SK-N-SH (cell line): ENCODE data around the gene RRP1B. TPM values are rescaled to one million over a fixed set of nuclear protein-coding genes. Genes with fewer than 3 reads are reported as not detected.
A peak's percentile ranks its signal among the peaks of the same experiment; 100 is the strongest.

Experiments used
- CTCF ChIA-PET: fragments of 300-600, 350-600 bp; formaldehyde crosslinking; extraction: SDS; loops from one replicate; lab custom pipeline; 2021; lab: Yijun Ruan, JAX
- POLR2A ChIA-PET: fragments of 350-600 bp; sonication (Branson Sonifier 250); formaldehyde crosslinking; extraction: SDS; loops from one replicate; lab custom pipeline; 2020; ENCODE audit warnings: antibody characterized with exemption, inconsistent platforms; lab: Yijun Ruan, JAX
- DNase-seq: peaks from one replicate; pipeline ENCODE4 v3.0.0; 2012
- H2AFZ ChIP-seq: fragments of 200-600 bp; sonication (generic); 2 replicates; pipeline ENCODE4 v1.8.1; 2016; ENCODE audit warnings: antibody characterized with exemption, mild to moderate bottlenecking, low read depth
- H3F3A ChIP-seq: fragments of 200-600 bp; sonication (generic); replicated peaks from 2 replicates; pipeline ENCODE3; 2016; ENCODE audit warnings: antibody characterized with exemption, mild to moderate bottlenecking; ENCODE audit not compliant: insufficient read depth
- H3K27ac ChIP-seq, 2 experiments: fragments of 200-500 bp in 1 of 2; fragments of 200-600 bp in 1 of 2; sonication (Bioruptor generic) in 1 of 2; sonication (generic), shearing (Covaris generic) in 1 of 2; 2 replicates each; pipeline versions ENCODE4 v1.5.1 to v1.6.1; 2014 to 2016; ENCODE audit warnings: low read depth in 2 of 2, inconsistent platforms in 1 of 2, low read length in 1 of 2, mild to moderate bottlenecking in 1 of 2, mixed read lengths in 1 of 2
- H3K27me3 ChIP-seq: fragments of 200-600 bp; sonication (generic), shearing (Covaris generic); 2 replicates; pipeline ENCODE4 v1.6.1; 2016; ENCODE audit warnings: mixed run types; ENCODE audit not compliant: insufficient read depth
- H3K36me3 ChIP-seq, 2 experiments: fragments of 200-500 bp in 1 of 2; fragments of 200-600 bp in 1 of 2; sonication (Bioruptor generic) in 1 of 2; sonication (generic) in 1 of 2; replicated peaks in 1 of 2; 2 replicates each; pipeline versions ENCODE3 to v1.5.1; 2014 to 2016; ENCODE audit warnings: low read length in 1 of 2, mild to moderate bottlenecking in 1 of 2; ENCODE audit not compliant: insufficient read depth in 2 of 2, control insufficient read depth in 1 of 2
- H3K4me1 ChIP-seq, 2 experiments: fragments of 200-500 bp in 1 of 2; fragments of 200-600 bp in 1 of 2; sonication (Bioruptor generic) in 1 of 2; sonication (generic), shearing (Covaris generic) in 1 of 2; 2 replicates each; pipeline versions ENCODE4 v1.5.1 to v1.6.1; 2014 to 2016; ENCODE audit warnings: low read depth in 1 of 2, low read length in 1 of 2, mixed run types in 1 of 2; ENCODE audit not compliant: insufficient read depth in 2 of 2, control insufficient read depth in 1 of 2
- H3K4me2 ChIP-seq: fragments of 200-600 bp; sonication (generic), shearing (Covaris generic); 2 replicates; pipeline ENCODE4 v1.6.1; 2017; ENCODE audit warnings: mixed run types
- H3K4me3 ChIP-seq, 2 experiments: fragments of 200-500 bp in 1 of 2; fragments of 200-600 bp in 1 of 2; sonication (Bioruptor generic) in 1 of 2; sonication (generic), shearing (Covaris generic) in 1 of 2; 2 replicates each; pipeline versions ENCODE4 v1.5.1 to v1.8.1; 2014 to 2016; ENCODE audit warnings: low read depth in 2 of 2, inconsistent platforms in 1 of 2, low read length in 1 of 2, mild to moderate bottlenecking in 1 of 2, mixed read lengths in 1 of 2, moderate library complexity in 1 of 2
- H3K79me2 ChIP-seq: fragments of 200-600 bp; sonication (generic); 2 replicates; pipeline ENCODE4 v1.8.1; 2017; ENCODE audit warnings: mild to moderate bottlenecking; ENCODE audit not compliant: insufficient read depth
- H3K9ac ChIP-seq: fragments of 200-600 bp; sonication (generic); 2 replicates; pipeline ENCODE4 v1.6.1; 2017; ENCODE audit warnings: mixed run types
- H3K9me2 ChIP-seq: fragments of 200-600 bp; sonication (generic); 2 replicates; pipeline ENCODE4 v1.6.1; 2017; ENCODE audit warnings: mixed run types
- H3K9me3 ChIP-seq: fragments of 200-600 bp; sonication (generic); 2 replicates; pipeline ENCODE4 v1.6.1; 2017; ENCODE audit warnings: mixed run types, mild to moderate bottlenecking, moderate library complexity
- H4K20me1 ChIP-seq: fragments of 200-600 bp; sonication (generic); 2 replicates; pipeline ENCODE4 v1.6.1; 2017; ENCODE audit warnings: mild to moderate bottlenecking, mixed run types; ENCODE audit not compliant: insufficient read depth
- FOSL2 ChIP-seq: IDR thresholded peaks from 2 replicates; pipeline ENCODE4 v1.4.0; 2012; ENCODE audit warnings: low read depth, mild to moderate bottlenecking, moderate library complexity, borderline replicate concordance
- FOXJ3 ChIP-seq: sonication (generic); formaldehyde crosslinking; IDR thresholded peaks from 2 replicates; pipeline ENCODE4 v1.5.1; 2020; ENCODE audit warnings: mild to moderate bottlenecking, missing genetic modification reagents
- FOXM1 ChIP-seq: IDR thresholded peaks from 2 replicates; pipeline ENCODE4 v1.4.0; 2012; ENCODE audit warnings: low read depth, mild to moderate bottlenecking
- GATA2 ChIP-seq: sonication (generic); formaldehyde crosslinking; IDR thresholded peaks from 2 replicates; pipeline ENCODE4 v1.5.0; 2020; ENCODE audit warnings: mild to moderate bottlenecking, missing genetic modification reagents
- JUND ChIP-seq: IDR thresholded peaks from 2 replicates; pipeline ENCODE4 v1.4.0; 2012
- MAX ChIP-seq: IDR thresholded peaks from 2 replicates; pipeline ENCODE4 v1.4.0; 2012; ENCODE audit warnings: low read depth
- MXI1 ChIP-seq: IDR thresholded peaks from 2 replicates; pipeline ENCODE4 v1.6.1; 2012; ENCODE audit warnings: mild to moderate bottlenecking, low read depth, low read length, improper control_type of control experiment
- PBX3 ChIP-seq: IDR thresholded peaks from 2 replicates; pipeline ENCODE4; 2012
- POLR2AphosphoS5 ChIP-seq: IDR thresholded peaks from 2 replicates; pipeline ENCODE4 v1.6.1; 2012; ENCODE audit warnings: low read depth, low read length
- RCOR1 ChIP-seq: fragments of 150-350 bp; IDR thresholded peaks from 2 replicates; pipeline ENCODE4 v1.6.1; 2017; ENCODE audit warnings: antibody characterized with exemption, low read length
- REST ChIP-seq: IDR thresholded peaks from 2 replicates; pipeline ENCODE4 v1.6.1; 2012; ENCODE audit warnings: mild to moderate bottlenecking, low read depth, low read length, moderate library complexity
- RXRA ChIP-seq: IDR thresholded peaks from 2 replicates; pipeline ENCODE4 v1.4.0; 2012; ENCODE audit warnings: low read depth, mild to moderate bottlenecking, borderline replicate concordance
- SIN3A ChIP-seq: IDR thresholded peaks from 2 replicates; pipeline ENCODE4 v1.6.1; 2012; ENCODE audit warnings: low read depth, mild to moderate bottlenecking, low read length, moderate library complexity, borderline replicate concordance
- TAF1 ChIP-seq: IDR thresholded peaks from 2 replicates; pipeline ENCODE4 v1.6.1; 2012; ENCODE audit warnings: low read depth, mild to moderate bottlenecking, low read length, moderate library complexity, borderline replicate concordance
- USF1 ChIP-seq: IDR thresholded peaks from 2 replicates; pipeline ENCODE4 v1.4.0; 2012; ENCODE audit warnings: low read depth, borderline replicate concordance
- ZBTB33 ChIP-seq: IDR thresholded peaks from 2 replicates; pipeline ENCODE4 v1.4.0; 2012; ENCODE audit warnings: low read depth, borderline replicate concordance
- WGBS: methylation state at CpG from one replicate; pipeline ENCODE4 v1.1.6; 2017; ENCODE audit warnings: low lambda C conversion rate; 5-methylcytosine and 5-hydroxymethylcytosine counted together
- polyA plus RNA-seq, 3 experiments: library from polyadenylated mRNA; depleted of rRNA; stranded (reverse); fragments of >200 nt; gene quantifications; 2 replicates each; pipeline ENCODE4 v1.2.3, GENCODE V29; 2012
- TF ChIP-seq, protein P1 (sequence below): fragments of 150-350 bp; IDR thresholded peaks from 2 replicates; pipeline ENCODE4 v1.6.1; 2017; ENCODE audit warnings: antibody characterized with exemption, low read length, low read depth, borderline replicate concordance

RRP1B gene
- polyA plus RNA-seq, 1 of the 3 experiments (the other 2 are of a cell fraction): 10.4 TPM

GRCh38 chr21:43659136-43660000 is at the start of gene RRP1B, which contains the start of gene HSF2BP (continued):
- TF ChIP-seq PBX3 (no peak), MXI1 (peak; percentile 88), RXRA (no peak), ZBTB33 (no peak), POLR2AphosphoS5 (peak; percentile 71), REST (no peak), RCOR1 (no peak), FOXJ3 (CRISPR knock-in tag) (no peak), MAX (peak; percentile 98)

- Histone ChIP-seq H3K27ac (no peak overlapping the region), H3K27me3 (no peaks in the 10 kb centered on the region), H3K4me1 (peaks cover 11 to 13% of the 10 kb centered on the region in 2 experiments; a peak in 2 of 4 replicates), H2AFZ (peak overlapping the region; percentile 20), H3F3A (peaks cover 11% of the 10 kb centered on the region), H3K9ac (no peak overlapping the region), H3K9me3 (no peaks in the 10 kb centered on the region), H3K4me2 (no peak overlapping the region), H3K36me3 (no peaks in the 10 kb centered on the region), H3K9me2 (no peaks in the 10 kb centered on the region), H3K4me3 (no peak overlapping the region; a peak in 1 of 4 replicates), H3K79me2 (no peaks in the 10 kb centered on the region), H4K20me1 (no peaks in the 10 kb centered on the region)
- ChIA-PET POLR2A (no interaction called here), CTCF (interaction anchor here (0.7 to 3.9 kb wide), 18 partner anchors 9 to 409 kb away, joined by 3 to 30 read pairs (median 4); no protein-coding TSS in a partner anchor)
- WGBS: 42% methylated on average over 8 of the region's 8 CpGs
- DNase-seq: peak; percentile 73
- TF ChIP-seq USF1 (no peak), SIN3A (no peak), FOSL2 (no peak), RCOR1 (peak; percentile 33; the same call in 1 of the 2 replicates), GATA2 (CRISPR knock-in tag) (no peak), RXRA (no peak), JUND (no peak), TAF1 (no peak), FOXM1 (no peak), MXI1 (no peak), FOXJ3 (CRISPR knock-in tag) (no peak), MAX (no peak)
- TF ChIP-seq, protein P1, sequence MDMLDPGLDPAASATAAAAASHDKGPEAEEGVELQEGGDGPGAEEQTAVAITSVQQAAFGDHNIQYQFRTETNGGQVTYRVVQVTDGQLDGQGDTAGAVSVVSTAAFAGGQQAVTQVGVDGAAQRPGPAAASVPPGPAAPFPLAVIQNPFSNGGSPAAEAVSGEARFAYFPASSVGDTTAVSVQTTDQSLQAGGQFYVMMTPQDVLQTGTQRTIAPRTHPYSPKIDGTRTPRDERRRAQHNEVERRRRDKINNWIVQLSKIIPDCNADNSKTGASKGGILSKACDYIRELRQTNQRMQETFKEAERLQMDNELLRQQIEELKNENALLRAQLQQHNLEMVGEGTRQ: no peak
Observed at GRCh38 chr21:43611598-43612369, 47.6 kb upstream of the RRP1B start.
